ENCODE results near the gene AKR1C8. TPM values are rescaled to one million over a fixed set of nuclear protein-coding genes. Genes with fewer than 3 reads are reported as not detected.

AKR1C8 gene
- total and polyA plus RNA-seq, 10 of the 15 experiments (the other 5 are each of a cell fraction or from before 2014, with no cell fraction given) = 0.18 TPM; not detected in 9

DNA sequence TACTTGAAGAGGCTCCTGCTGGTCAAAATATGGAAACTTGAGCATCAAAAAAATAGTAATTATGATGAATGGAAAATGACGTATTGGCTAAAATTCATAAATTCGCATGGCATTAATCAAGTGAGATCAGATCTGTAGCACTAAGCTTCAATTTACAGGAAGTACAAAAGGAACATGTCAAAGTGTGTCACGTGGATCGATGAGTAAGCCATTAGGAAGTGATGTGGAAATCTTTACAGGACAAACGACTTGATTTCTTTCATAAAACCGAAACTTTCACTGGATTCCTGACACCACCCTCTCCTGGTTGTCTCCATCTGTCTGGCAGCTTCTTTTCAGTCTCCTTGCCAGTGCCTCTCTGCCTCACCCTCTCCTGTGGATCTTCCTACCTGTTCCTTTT, 25.8 kb downstream of the AKR1C8 start:
- TF ChIP-seq, protein P1, sequence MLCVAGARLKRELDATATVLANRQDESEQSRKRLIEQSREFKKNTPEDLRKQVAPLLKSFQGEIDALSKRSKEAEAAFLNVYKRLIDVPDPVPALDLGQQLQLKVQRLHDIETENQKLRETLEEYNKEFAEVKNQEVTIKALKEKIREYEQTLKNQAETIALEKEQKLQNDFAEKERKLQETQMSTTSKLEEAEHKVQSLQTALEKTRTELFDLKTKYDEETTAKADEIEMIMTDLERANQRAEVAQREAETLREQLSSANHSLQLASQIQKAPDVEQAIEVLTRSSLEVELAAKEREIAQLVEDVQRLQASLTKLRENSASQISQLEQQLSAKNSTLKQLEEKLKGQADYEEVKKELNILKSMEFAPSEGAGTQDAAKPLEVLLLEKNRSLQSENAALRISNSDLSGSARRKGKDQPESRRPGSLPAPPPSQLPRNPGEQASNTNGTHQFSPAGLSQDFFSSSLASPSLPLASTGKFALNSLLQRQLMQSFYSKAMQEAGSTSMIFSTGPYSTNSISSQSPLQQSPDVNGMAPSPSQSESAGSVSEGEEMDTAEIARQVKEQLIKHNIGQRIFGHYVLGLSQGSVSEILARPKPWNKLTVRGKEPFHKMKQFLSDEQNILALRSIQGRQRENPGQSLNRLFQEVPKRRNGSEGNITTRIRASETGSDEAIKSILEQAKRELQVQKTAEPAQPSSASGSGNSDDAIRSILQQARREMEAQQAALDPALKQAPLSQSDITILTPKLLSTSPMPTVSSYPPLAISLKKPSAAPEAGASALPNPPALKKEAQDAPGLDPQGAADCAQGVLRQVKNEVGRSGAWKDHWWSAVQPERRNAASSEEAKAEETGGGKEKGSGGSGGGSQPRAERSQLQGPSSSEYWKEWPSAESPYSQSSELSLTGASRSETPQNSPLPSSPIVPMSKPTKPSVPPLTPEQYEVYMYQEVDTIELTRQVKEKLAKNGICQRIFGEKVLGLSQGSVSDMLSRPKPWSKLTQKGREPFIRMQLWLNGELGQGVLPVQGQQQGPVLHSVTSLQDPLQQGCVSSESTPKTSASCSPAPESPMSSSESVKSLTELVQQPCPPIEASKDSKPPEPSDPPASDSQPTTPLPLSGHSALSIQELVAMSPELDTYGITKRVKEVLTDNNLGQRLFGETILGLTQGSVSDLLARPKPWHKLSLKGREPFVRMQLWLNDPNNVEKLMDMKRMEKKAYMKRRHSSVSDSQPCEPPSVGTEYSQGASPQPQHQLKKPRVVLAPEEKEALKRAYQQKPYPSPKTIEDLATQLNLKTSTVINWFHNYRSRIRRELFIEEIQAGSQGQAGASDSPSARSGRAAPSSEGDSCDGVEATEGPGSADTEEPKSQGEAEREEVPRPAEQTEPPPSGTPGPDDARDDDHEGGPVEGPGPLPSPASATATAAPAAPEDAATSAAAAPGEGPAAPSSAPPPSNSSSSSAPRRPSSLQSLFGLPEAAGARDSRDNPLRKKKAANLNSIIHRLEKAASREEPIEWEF (IDR thresholded peaks at IDR 0.05; ENCODE audit: insufficient replicate concordance, low read depth, low read length) = no peak
- TF ChIP-seq PML (IDR thresholded peaks at IDR 0.05; ENCODE audit: low read length) (no peak), MEF2A (IDR thresholded peaks at IDR 0.05; ENCODE audit: insufficient read depth, low read depth, low read length) (no peak), NR2C1 (IDR thresholded peaks at IDR 0.05) (no peak)
- in situ Hi-C loops (cut with MboI) (no loop called here), intact Hi-C loops (cut with micrococcal nuclease; ENCODE audit: unreplicated experiment) (no loop called here)
- no peaks in the 10 kb centered on the region for H4K20me1 ChIP-seq (ENCODE audit: control insufficient read depth, insufficient read depth)
- H3K36me3 ChIP-seq (ENCODE audit: control insufficient read depth in 2 of 2, insufficient read depth in 2 of 2, low read length in 1 of 2) = no peaks in the 10 kb centered on the region
- no peaks in the 10 kb centered on the region for H3K9me3 ChIP-seq (replicated peaks; ENCODE audit: control insufficient read depth, insufficient read depth, low read length)
- no peak overlapping the region for H3K4me2 ChIP-seq (ENCODE audit: control insufficient read depth, insufficient read depth)
- ChIA-PET POLR2A (interaction anchor here (0.5 kb wide), 1 partner anchor 271 kb away, joined by 3 read pairs; no protein-coding TSS in a partner anchor), CTCF (no interaction called here), SMC1A (ENCODE audit: uncharacterized antibody, unreplicated experiment) (no interaction called here), RAD21 (ENCODE audit: unreplicated experiment) (no interaction called here)
- no peaks in the 10 kb centered on the region for H3K4me1 ChIP-seq (ENCODE audit: control insufficient read depth, insufficient read depth, low read length)
- no peak for FAIRE-seq
- no TSS peak for BruUV-seq (replicated peaks)
- no peak for DNase-seq (ENCODE audit: low read depth, low spot score)
- H2AFZ ChIP-seq (ENCODE audit: control insufficient read depth, low read depth, low read length) = no peak overlapping the region
- H3K9ac ChIP-seq (ENCODE audit: control insufficient read depth, insufficient read depth, low read length) = no peak overlapping the region
- no peak overlapping the region for H3K4me3 ChIP-seq
- H3K79me2 ChIP-seq (ENCODE audit: control insufficient read depth, insufficient read depth, low read length) = no peaks in the 10 kb centered on the region
- no peaks in the 10 kb centered on the region for H3K27me3 ChIP-seq (replicated peaks in 1 of 2; ENCODE audit: control insufficient read depth in 2 of 2, insufficient read depth in 2 of 2, low read length in 1 of 2)
- no peak for ATAC-seq
- 30% methylated on average over 6 of the region's 6 CpGs for WGBS (ENCODE audit: insufficient coverage, insufficient replicate concordance, low lambda C conversion rate, missing lambda C conversion rate)
- H3K27ac ChIP-seq (ENCODE audit: control insufficient read depth, insufficient read depth) = no peak overlapping the region

All from GM12878 (cell line).